ENCODE measurements around the gene C5orf46. TPM values are rescaled to one million over a fixed set of nuclear protein-coding genes. Genes with fewer than 3 reads are reported as not detected.

The C5orf46 gene
- total RNA-seq, 4 donors from 2014 or later: not detected

GRCh38 chr5:147853372-147853987 is 52.9 kb downstream of the C5orf46 start:
- Histone ChIP-seq H3K4me3 (no peak overlapping the region), H3K9me3 (no peaks in the 10 kb centered on the region), H3K27ac (no peak overlapping the region), H3K27me3 (no peaks in the 10 kb centered on the region), H3K36me3 (no peaks in the 10 kb centered on the region), H3K4me1 (no peaks in the 10 kb centered on the region)
- 67 to 70% methylated on average over 3 of the region's 3 CpGs for WGBS, 2 donors
- no peak for DNase-seq (ENCODE audit: low spot score in 2 of 2)
- TF ChIP-seq POLR2A (IDR thresholded peaks at IDR 0.05) (no peak), CTCF (IDR thresholded peaks at IDR 0.05) (no peak), EP300 (IDR thresholded peaks at IDR 0.05) (no peak)

GRCh38 chr5:147852365-147852764 is 54.0 kb downstream of the C5orf46 start:
- H3K4me1 ChIP-seq: no peaks in the 10 kb centered on the region
- H3K36me3 ChIP-seq: no peaks in the 10 kb centered on the region
- no peak overlapping the region for H3K27ac ChIP-seq
- no peaks in the 10 kb centered on the region for H3K27me3 ChIP-seq
- 80 to 83% methylated on average over 3 of the region's 3 CpGs for WGBS, 2 donors
- DNase-seq (ENCODE audit: low spot score in 2 of 2): no peak
- H3K4me3 ChIP-seq: no peak overlapping the region
- no peaks in the 10 kb centered on the region for H3K9me3 ChIP-seq
- TF ChIP-seq CTCF (IDR thresholded peaks at IDR 0.05): no peak
- TF ChIP-seq EP300 (IDR thresholded peaks at IDR 0.05): no peak
- no peak for TF ChIP-seq POLR2A (IDR thresholded peaks at IDR 0.05)

- Histone ChIP-seq H3K4me3 (no peak overlapping the region), H3K9me3 (no peaks in the 10 kb centered on the region), H3K36me3 (no peaks in the 10 kb centered on the region), H3K27me3 (no peaks in the 10 kb centered on the region), H3K27ac (no peak overlapping the region), H3K4me1 (no peaks in the 10 kb centered on the region)
- WGBS, 2 donors: 85 to 90% methylated on average over 3 of the region's 3 CpGs
- TF ChIP-seq CTCF (IDR thresholded peaks at IDR 0.05) (no peak), EP300 (IDR thresholded peaks at IDR 0.05) (no peak), POLR2A (IDR thresholded peaks at IDR 0.05) (no peak)
- no peak for DNase-seq (ENCODE audit: low spot score in 2 of 2)
Measured at GRCh38 chr5:147851578-147851977, 54.8 kb downstream of the C5orf46 start.

GRCh38 chr5:147849226-147849625 is 57.1 kb downstream of the C5orf46 start:
- no peak for DNase-seq (ENCODE audit: low spot score in 2 of 2)
- no peaks in the 10 kb centered on the region for H3K27me3 ChIP-seq

GRCh38 chr5:147845618-147846017 is 60.7 kb downstream of the C5orf46 start:
- WGBS, 2 donors: 85 to 92% methylated on average over 4 of the region's 4 CpGs
- Histone ChIP-seq H3K4me1 (no peaks in the 10 kb centered on the region), H3K36me3 (no peaks in the 10 kb centered on the region), H3K27me3 (no peaks in the 10 kb centered on the region), H3K9me3 (no peaks in the 10 kb centered on the region), H3K27ac (no peak overlapping the region), H3K4me3 (no peak overlapping the region)
- no peak for DNase-seq (ENCODE audit: low spot score in 2 of 2)
- no peak for TF ChIP-seq CTCF (IDR thresholded peaks at IDR 0.05)
- no peak for TF ChIP-seq POLR2A (IDR thresholded peaks at IDR 0.05)
- no peak for TF ChIP-seq EP300 (IDR thresholded peaks at IDR 0.05)

More at GRCh38 chr5:147849226-147849625, 57.1 kb downstream of the C5orf46 start:
- H3K27ac ChIP-seq: no peak overlapping the region
- no peaks in the 10 kb centered on the region for H3K36me3 ChIP-seq
- no peaks in the 10 kb centered on the region for H3K9me3 ChIP-seq
- no peak for TF ChIP-seq POLR2A (IDR thresholded peaks at IDR 0.05)
- H3K4me3 ChIP-seq: no peak overlapping the region
- no peaks in the 10 kb centered on the region for H3K4me1 ChIP-seq
- WGBS, 2 donors: 72 to 79% methylated on average over 2 of the region's 2 CpGs

GRCh38 chr5:147844846-147845245 is 61.5 kb downstream of the C5orf46 start:
- Histone ChIP-seq H3K9me3 (no peaks in the 10 kb centered on the region), H3K27me3 (no peaks in the 10 kb centered on the region), H3K4me1 (no peaks in the 10 kb centered on the region), H3K27ac (no peak overlapping the region), H3K4me3 (no peak overlapping the region), H3K36me3 (no peaks in the 10 kb centered on the region)
- DNase-seq (ENCODE audit: low spot score in 2 of 2): no peak
- WGBS, 2 donors: 84 to 85% methylated on average over 3 of the region's 3 CpGs
- TF ChIP-seq POLR2A (IDR thresholded peaks at IDR 0.05): no peak
- TF ChIP-seq CTCF (IDR thresholded peaks at IDR 0.05): no peak
- no peak for TF ChIP-seq EP300 (IDR thresholded peaks at IDR 0.05)

All from tibial nerve (tissue), 4 donors.